HG03460 (cell line): ENCODE results near the gene LPIN1.
"Not testable (repeated sequence)": the region's sequence is repeated elsewhere in the genome, so short reads cannot be mapped to it uniquely, and the experiment has no call there.

Experiments
- ATAC-seq: cut with Tn5 transposase; IDR thresholded peaks from one replicate; pipeline ENCODE4 v1.9.1; 2021; ENCODE audit not compliant: unreplicated experiment

Gene LPIN1

GRCh38 chr2:11830708-11831301 is 84.4 kb downstream of the LPIN1 start:
- no peak for ATAC-seq

- ATAC-seq: no peak
These were observed 85.0 kb downstream of the LPIN1 start for GRCh38 chr2:11831415-11831814.

GRCh38 chr2:11832531-11832930 is 86.1 kb downstream of the LPIN1 start:
- ATAC-seq: no peak

- no peak for ATAC-seq
These were observed 87.2 kb downstream of the LPIN1 start for GRCh38 chr2:11833601-11834000.

GRCh38 chr2:11835403-11835802 is 89.0 kb downstream of the LPIN1 start:
- no peak for ATAC-seq

GRCh38 chr2:11836647-11837219 is 90.3 kb downstream of the LPIN1 start:
- no peak for ATAC-seq

- no peak for ATAC-seq
These were observed 91.7 kb downstream of the LPIN1 start for GRCh38 chr2:11837875-11838734.

- ATAC-seq: no peak
These were observed 93.5 kb downstream of the LPIN1 start for GRCh38 chr2:11839916-11840315.

- ATAC-seq: no peak
These were observed 95.9 kb downstream of the LPIN1 start for GRCh38 chr2:11842336-11842735.

- ATAC-seq: not testable (repeated sequence)
These were observed 98.4 kb downstream of the LPIN1 start for GRCh38 chr2:11844798-11845197.

GRCh38 chr2:11847935-11848334 is 101.5 kb downstream of the LPIN1 start:
- ATAC-seq: not testable (repeated sequence)

- no peak for ATAC-seq
These were observed 103.7 kb downstream of the LPIN1 start for GRCh38 chr2:11850082-11850481.

GRCh38 chr2:11852526-11853196 is 106.2 kb downstream of the LPIN1 start:
- no peak for ATAC-seq

- no peak for ATAC-seq
These were observed 106.8 kb downstream of the LPIN1 start for GRCh38 chr2:11853197-11853588.

- no peak for ATAC-seq
These were observed 108.8 kb downstream of the LPIN1 start for GRCh38 chr2:11855064-11855760.

GRCh38 chr2:11856095-11856494 is 109.7 kb downstream of the LPIN1 start:
- no peak for ATAC-seq

- ATAC-seq: no peak
These were observed 112.5 kb downstream of the LPIN1 start for GRCh38 chr2:11858883-11859282.

GRCh38 chr2:11859975-11860374 is 113.5 kb downstream of the LPIN1 start:
- ATAC-seq: not testable (repeated sequence)

- ATAC-seq: no peak
These were observed 114.6 kb downstream of the LPIN1 start for GRCh38 chr2:11861044-11861443.

GRCh38 chr2:11862049-11862448 is 115.6 kb downstream of the LPIN1 start:
- ATAC-seq: no peak

- ATAC-seq: no peak
These were observed 116.7 kb downstream of the LPIN1 start for GRCh38 chr2:11863103-11863502.
